IMR-90 (cell line): ENCODE results near the gene GAPVD1. TPM values are rescaled to one million over a fixed set of nuclear protein-coding genes. Genes with fewer than 3 reads are reported as not detected.

Experiments
- ATAC-seq: fragments of 200-7000 bp; cut with Tn5 transposase; 2 replicates; pipeline ENCODE4 v1.9.1; 2020; ENCODE audit warnings: low read depth, mild to moderate bottlenecking, moderate library complexity
- BruUV-seq: library from RNA; stranded (reverse); fragments of 400-500 nt; replicated peaks from 2 replicates; lab custom pipeline; 2021; lab: Mats Ljungman, UMichigan
- CTCF ChIA-PET: fragments of 300-600 bp; formaldehyde crosslinking; extraction: SDS; loops from one replicate; lab custom pipeline; 2021; ENCODE audit warnings: antibody characterized with exemption; lab: Yijun Ruan, JAX
- POLR2A ChIA-PET: fragments of 300-600 bp; sonication (Branson Sonifier 250); formaldehyde crosslinking; loops from one replicate; lab custom pipeline; 2022; ENCODE audit warnings: antibody characterized with exemption; ENCODE audit not compliant: unreplicated experiment; lab: Charles Lee
- DNase-seq: peaks from one replicate; pipeline ENCODE4 v3.0.0; 2013
- H2AFZ ChIP-seq: replicated peaks from 2 replicates; pipeline ENCODE3; 2013; ENCODE audit warnings: low read length, mild to moderate bottlenecking; ENCODE audit not compliant: poor library complexity
- H2AK5ac ChIP-seq: 2 replicates; pipeline ENCODE4 v1.6.1; 2013; ENCODE audit warnings: low read depth, low read length, inconsistent platforms
- H2AK9ac ChIP-seq: replicated peaks from 2 replicates; pipeline ENCODE3; 2013; ENCODE audit warnings: mild to moderate bottlenecking, low read depth, low read length, moderate library complexity; ENCODE audit not compliant: poor library complexity
- H2BK120ac ChIP-seq: 2 replicates; pipeline ENCODE4 v1.6.1; 2013; ENCODE audit warnings: low read depth, low read length, inconsistent platforms
- H2BK15ac ChIP-seq: 3 replicates; pipeline ENCODE4 v1.6.1; 2013; ENCODE audit warnings: low read depth, low read length, inconsistent platforms
- H2BK20ac ChIP-seq: 2 replicates; pipeline ENCODE4 v1.6.1; 2013; ENCODE audit warnings: low read depth, mild to moderate bottlenecking, inconsistent platforms, low read length, moderate library complexity
- H2BK5ac ChIP-seq: 2 replicates; pipeline ENCODE4 v1.6.1; 2013; ENCODE audit warnings: mild to moderate bottlenecking, low read depth, low read length, inconsistent platforms; ENCODE audit not compliant: poor library complexity, severe bottlenecking
- H3K14ac ChIP-seq: replicated peaks from 2 replicates; pipeline ENCODE4 v1.6.1; 2013; ENCODE audit warnings: low read depth, low read length, inconsistent platforms
- H3K18ac ChIP-seq: 2 replicates; pipeline ENCODE4 v1.6.1; 2013; ENCODE audit warnings: low read depth, low read length, control low read depth
- H3K23ac ChIP-seq: 2 replicates; pipeline ENCODE4 v1.6.1; 2013; ENCODE audit warnings: low read depth, low read length, inconsistent platforms
- H3K27ac ChIP-seq: 2 replicates; pipeline ENCODE4 v1.5.1; 2013; ENCODE audit warnings: mild to moderate bottlenecking, control low read depth, low read length; ENCODE audit not compliant: insufficient read depth
- H3K27me3 ChIP-seq: 2 replicates; pipeline ENCODE4 v1.6.1; 2013; ENCODE audit warnings: low read length; ENCODE audit not compliant: control insufficient read depth, insufficient read depth
- H3K36me3 ChIP-seq: 2 replicates; pipeline ENCODE4 v1.6.1; 2013; ENCODE audit warnings: low read length, mixed read lengths; ENCODE audit not compliant: control insufficient read depth, insufficient read depth
- H3K4ac ChIP-seq: 2 replicates; pipeline ENCODE4 v1.6.1; 2013; ENCODE audit warnings: low read depth, low read length, inconsistent platforms
- H3K4me1 ChIP-seq: 2 replicates; pipeline ENCODE4 v1.6.1; 2013; ENCODE audit warnings: low read length, mixed read lengths; ENCODE audit not compliant: control insufficient read depth, insufficient read depth
- H3K4me2 ChIP-seq: 2 replicates; pipeline ENCODE4 v1.6.1; 2013; ENCODE audit warnings: low read depth, mild to moderate bottlenecking, control low read depth, low read length, moderate library complexity
- H3K4me3 ChIP-seq: 2 replicates; pipeline ENCODE4 v1.5.1; 2013; ENCODE audit warnings: low read depth, mild to moderate bottlenecking, control low read depth, low read length, moderate library complexity; ENCODE audit not compliant: insufficient read depth
- H3K56ac ChIP-seq: 2 replicates; pipeline ENCODE4 v1.6.1; 2013; ENCODE audit warnings: low read length, inconsistent platforms; ENCODE audit not compliant: insufficient read depth; ENCODE audit errors: extremely low read depth
- H3K79me1 ChIP-seq, 2 experiments: 2 replicates each; pipeline ENCODE4 v1.6.1; 2013; ENCODE audit warnings: low read length in 2 of 2, inconsistent platforms in 1 of 2, low read depth in 1 of 2
- H3K9ac ChIP-seq: 2 replicates; pipeline ENCODE4 v1.6.1; 2013; ENCODE audit warnings: low read depth, low read length, control low read depth
- H3K9me1 ChIP-seq: 2 replicates; pipeline ENCODE4 v1.6.1; 2013; ENCODE audit warnings: low read length, inconsistent platforms; ENCODE audit not compliant: insufficient read depth
- H3K9me3 ChIP-seq: 2 replicates; pipeline ENCODE4 v1.6.1; 2013; ENCODE audit warnings: low read length; ENCODE audit not compliant: control insufficient read depth, insufficient read depth
- H4K20me1 ChIP-seq: 2 replicates; pipeline ENCODE4 v1.6.1; 2013; ENCODE audit warnings: low read length, inconsistent platforms; ENCODE audit not compliant: insufficient read depth
- H4K5ac ChIP-seq: 2 replicates; pipeline ENCODE4 v1.6.1; 2013; ENCODE audit warnings: mild to moderate bottlenecking, low read depth, low read length, control low read depth
- H4K8ac ChIP-seq, 2 experiments: 2 replicates each; pipeline ENCODE4 v1.6.1; 2013; ENCODE audit warnings: low read depth in 2 of 2, low read length in 2 of 2, control low read depth in 1 of 2, inconsistent platforms in 1 of 2
- H4K91ac ChIP-seq: 2 replicates; pipeline ENCODE4 v1.6.1; 2013; ENCODE audit warnings: low read depth, low read length, inconsistent platforms; ENCODE audit not compliant: insufficient read depth
- NFE2L2 ChIP-seq: fragments of 150-350 bp; IDR thresholded peaks from 2 replicates; pipeline ENCODE4 v1.6.1; 2016; ENCODE audit warnings: low read depth, mild to moderate bottlenecking, low read length
- WGBS, 2 experiments: methylation state at CpG; one replicate each; pipeline versions ENCODE4 v1.1.5 to v1.1.7; 2013; ENCODE audit warnings: missing lambda C conversion rate in 2 of 2; ENCODE audit not compliant: insufficient read length in 1 of 2; ENCODE audit errors: extremely low coverage in 2 of 2; 5-methylcytosine and 5-hydroxymethylcytosine counted together
- dilution Hi-C: fragments of 300-500 bp; cut with HindIII; formaldehyde crosslinking; loops from one replicate; pipeline ENCODE4 v1.14.3; 2018; ENCODE audit warnings: low sequenced_read_pairs; ENCODE audit not compliant: unreplicated experiment
- in situ Hi-C: fragments of 300-500 bp; cut with MboI; formaldehyde crosslinking; loops from 3 replicates; pipeline ENCODE4 v1.14.3; 2019; ENCODE audit warnings: low sequenced_read_pairs, inconsistent platforms, mixed read lengths
- intact Hi-C: fragments of 100-400 bp; cut with micrococcal nuclease; formaldehyde crosslinking; loops from 2 replicates; pipeline ENCODE4 v1.10.0; 2022
- polyA plus RNA-seq, 3 experiments: library from polyadenylated mRNA; depleted of rRNA; stranded (reverse); fragments of >200 nt; gene quantifications; 2 replicates each; pipeline ENCODE4 v1.2.3, GENCODE V29; 2012; ENCODE audit warnings: low replicate concordance in 1 of 3
- total RNA-seq: library from RNA; depleted of rRNA; stranded (reverse); fragments of >200 nt; gene quantifications from 2 replicates; pipeline ENCODE4 v1.2.3, GENCODE V29; 2012
- TF ChIP-seq, protein P1 (sequence below): fragments of 150-350 bp; IDR thresholded peaks from 2 replicates; pipeline ENCODE4 v1.6.1; 2017; ENCODE audit warnings: mild to moderate bottlenecking, antibody characterized with exemption, low read length, low read depth

The GAPVD1 gene
- total and polyA plus RNA-seq, 2 of the 4 experiments (the other 2 are of a cell fraction), result 13.8 to 50.9 TPM

DNA sequence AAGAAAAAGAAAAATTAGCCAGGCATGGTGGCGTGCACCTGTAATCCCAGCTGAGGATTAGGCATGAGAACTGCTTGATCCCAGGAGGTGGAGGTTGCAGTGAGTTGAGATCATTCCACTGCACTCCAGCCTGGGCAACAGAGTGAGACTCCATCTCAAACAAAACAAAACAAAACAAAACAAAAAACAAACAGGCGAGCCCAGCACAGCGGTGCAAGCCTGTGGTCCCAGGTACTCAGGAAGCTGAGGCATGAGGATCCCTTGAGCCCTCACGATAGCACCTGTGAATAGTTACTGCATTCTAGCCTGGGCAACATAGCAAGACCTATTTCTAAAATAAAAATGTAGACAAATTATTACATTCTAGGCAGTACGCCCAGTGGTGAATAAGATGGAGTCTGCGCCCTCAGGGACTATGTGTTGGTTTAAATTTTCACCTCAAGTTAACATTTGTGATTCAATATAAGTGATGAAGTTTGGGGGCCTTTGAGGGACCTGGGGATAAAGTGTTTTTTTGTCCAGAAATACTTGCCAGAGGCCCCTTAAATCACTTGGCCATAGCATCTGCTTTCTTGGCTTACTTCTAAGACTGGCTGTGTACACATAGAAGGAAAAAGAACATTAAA lies 3.4 kb upstream of the GAPVD1 start:
- dilution Hi-C loops, result no loop called here
- H3K4me2 ChIP-seq, result no peak overlapping the region
- H3K23ac ChIP-seq, result no peak overlapping the region
- intact Hi-C loops, result no loop called here
- H3K18ac ChIP-seq, result no peak overlapping the region
- H2BK15ac ChIP-seq, result no peak overlapping the region
- no peaks in the 10 kb centered on the region for H3K36me3 ChIP-seq
- no peak for DNase-seq
- no peak overlapping the region for H3K14ac ChIP-seq
- no peaks in the 10 kb centered on the region for H3K9me3 ChIP-seq
- H4K5ac ChIP-seq, result no peak overlapping the region
- no peak overlapping the region for H3K4me3 ChIP-seq
- H3K9ac ChIP-seq, result no peak overlapping the region
- in situ Hi-C loops, result no loop called here
- H4K8ac ChIP-seq, result no peak overlapping the region
- 0 out of 2 replicates have a peak, but pooled peaks cover 2% of the 10 kb centered on the region for H3K4me1 ChIP-seq
- peaks cover 12% of the 10 kb centered on the region for H4K20me1 ChIP-seq
- 100% methylated on average over 1 of the region's 6 CpGs; no CpG with 5 or more reads in 1 of the 2 experiments for WGBS, 2 experiments
- H3K79me1 ChIP-seq, result peaks cover 0 to 9% of the 10 kb centered on the region in 2 experiments; a peak in 2 of 4 replicates
- no peak overlapping the region for H2AK5ac ChIP-seq
- ChIA-PET POLR2A (no interaction called here), CTCF (no interaction called here)
- H2BK120ac ChIP-seq, result no peak overlapping the region
- no peaks in the 10 kb centered on the region for H3K27me3 ChIP-seq
- no peak overlapping the region for H2AFZ ChIP-seq
- H3K27ac ChIP-seq, result no peak overlapping the region
- no peak overlapping the region for H2BK20ac ChIP-seq
- no peak overlapping the region for H2AK9ac ChIP-seq
- H3K56ac ChIP-seq, result no peak overlapping the region
- BruUV-seq, result no TSS peak
- H3K9me1 ChIP-seq, result 0 out of 2 replicates have a peak, but pooled peaks cover 3% of the 10 kb centered on the region
- no peak for ATAC-seq
- no peak overlapping the region for H2BK5ac ChIP-seq
- H3K4ac ChIP-seq, result no peak overlapping the region
- no peak overlapping the region for H4K91ac ChIP-seq
- TF ChIP-seq, protein P1, sequence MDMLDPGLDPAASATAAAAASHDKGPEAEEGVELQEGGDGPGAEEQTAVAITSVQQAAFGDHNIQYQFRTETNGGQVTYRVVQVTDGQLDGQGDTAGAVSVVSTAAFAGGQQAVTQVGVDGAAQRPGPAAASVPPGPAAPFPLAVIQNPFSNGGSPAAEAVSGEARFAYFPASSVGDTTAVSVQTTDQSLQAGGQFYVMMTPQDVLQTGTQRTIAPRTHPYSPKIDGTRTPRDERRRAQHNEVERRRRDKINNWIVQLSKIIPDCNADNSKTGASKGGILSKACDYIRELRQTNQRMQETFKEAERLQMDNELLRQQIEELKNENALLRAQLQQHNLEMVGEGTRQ, result no peak
- TF ChIP-seq NFE2L2, result no peak
